ENCODE data around the gene ATXN1. TPM values are rescaled to one million over a fixed set of nuclear protein-coding genes. Genes with fewer than 3 reads are reported as not detected.

ATXN1 gene
- total RNA-seq, 1 experiment from 2014 or later, result 19.7 TPM

DNA sequence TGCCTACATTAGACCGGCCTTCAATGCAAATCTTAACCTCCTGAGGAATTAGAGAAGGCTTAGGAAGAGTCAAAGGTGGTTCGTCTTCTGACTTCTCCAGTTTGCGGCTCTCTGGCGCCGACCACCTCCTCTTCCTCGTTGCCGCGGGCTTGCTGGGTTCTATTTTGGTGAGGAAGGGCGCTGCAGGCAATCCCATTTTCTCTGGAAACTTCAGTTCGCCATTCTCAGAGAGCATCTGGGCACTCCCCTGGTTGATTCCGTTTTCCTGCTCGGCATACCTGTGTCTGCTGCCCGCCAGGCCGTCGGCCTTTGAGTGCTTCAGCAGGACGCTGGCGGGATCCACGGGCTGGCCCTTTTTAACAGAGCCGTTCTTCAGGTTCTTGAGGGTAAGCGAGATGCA lies 454.9 kb downstream of the ATXN1 start:
- Mint-ChIP-seq H3K4me1 (ENCODE audit: low read depth, unreplicated experiment) (no peaks in the 10 kb centered on the region), H3K4me3 (ENCODE audit: low read depth, unreplicated experiment) (no peak overlapping the region)
- CTCF ChIA-PET, result no interaction called here

DNA sequence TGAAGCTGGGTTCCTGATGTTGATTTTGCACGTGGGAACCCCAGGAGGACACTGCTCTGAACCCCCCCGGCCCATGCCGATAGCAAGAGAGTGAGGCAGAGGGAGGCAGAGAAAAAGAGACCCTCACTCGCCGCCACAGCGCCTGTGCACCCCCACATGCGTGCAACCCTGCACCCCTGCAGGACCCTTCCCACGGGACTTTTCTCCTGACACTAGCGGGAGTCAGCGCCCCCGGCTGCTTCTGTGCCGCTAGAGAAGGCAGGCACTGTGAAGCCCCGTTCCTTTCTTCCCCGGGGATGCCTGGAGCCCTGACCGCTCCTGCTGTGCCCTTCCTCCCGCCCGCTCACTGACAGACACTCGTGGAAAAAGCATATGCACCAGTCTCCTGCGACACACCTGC lies 455.5 kb downstream of the ATXN1 start:
- CTCF ChIA-PET, result no interaction called here
- TF ChIP-seq, protein P1, sequence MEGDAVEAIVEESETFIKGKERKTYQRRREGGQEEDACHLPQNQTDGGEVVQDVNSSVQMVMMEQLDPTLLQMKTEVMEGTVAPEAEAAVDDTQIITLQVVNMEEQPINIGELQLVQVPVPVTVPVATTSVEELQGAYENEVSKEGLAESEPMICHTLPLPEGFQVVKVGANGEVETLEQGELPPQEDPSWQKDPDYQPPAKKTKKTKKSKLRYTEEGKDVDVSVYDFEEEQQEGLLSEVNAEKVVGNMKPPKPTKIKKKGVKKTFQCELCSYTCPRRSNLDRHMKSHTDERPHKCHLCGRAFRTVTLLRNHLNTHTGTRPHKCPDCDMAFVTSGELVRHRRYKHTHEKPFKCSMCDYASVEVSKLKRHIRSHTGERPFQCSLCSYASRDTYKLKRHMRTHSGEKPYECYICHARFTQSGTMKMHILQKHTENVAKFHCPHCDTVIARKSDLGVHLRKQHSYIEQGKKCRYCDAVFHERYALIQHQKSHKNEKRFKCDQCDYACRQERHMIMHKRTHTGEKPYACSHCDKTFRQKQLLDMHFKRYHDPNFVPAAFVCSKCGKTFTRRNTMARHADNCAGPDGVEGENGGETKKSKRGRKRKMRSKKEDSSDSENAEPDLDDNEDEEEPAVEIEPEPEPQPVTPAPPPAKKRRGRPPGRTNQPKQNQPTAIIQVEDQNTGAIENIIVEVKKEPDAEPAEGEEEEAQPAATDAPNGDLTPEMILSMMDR (IDR thresholded peaks at IDR 0.05; ENCODE audit: unreplicated experiment), result no peak
- H3K4me3 Mint-ChIP-seq (ENCODE audit: low read depth, unreplicated experiment), result no peak overlapping the region
- H3K27me3 Mint-ChIP-seq (ENCODE audit: unreplicated experiment), result no peaks in the 10 kb centered on the region
- H3K27ac Mint-ChIP-seq (ENCODE audit: unreplicated experiment), result no peak overlapping the region
- H3K9me3 Mint-ChIP-seq (ENCODE audit: low read depth, unreplicated experiment), result no peaks in the 10 kb centered on the region
- BruUV-seq (replicated peaks), result no TSS peak
- intact Hi-C loops (cut with micrococcal nuclease; ENCODE audit: unreplicated experiment), result no loop called here
- no peak for DNase-seq
- no peaks in the 10 kb centered on the region for H3K4me1 Mint-ChIP-seq (ENCODE audit: low read depth, unreplicated experiment)
- no peaks in the 10 kb centered on the region for H3K36me3 Mint-ChIP-seq (ENCODE audit: insufficient read depth, unreplicated experiment)

More for the DNA sequence above, 454.9 kb downstream of the ATXN1 start:
- Mint-ChIP-seq H3K27ac (ENCODE audit: unreplicated experiment) (no peak overlapping the region), H3K36me3 (ENCODE audit: insufficient read depth, unreplicated experiment) (no peaks in the 10 kb centered on the region), H3K27me3 (ENCODE audit: unreplicated experiment) (no peaks in the 10 kb centered on the region), H3K9me3 (ENCODE audit: low read depth, unreplicated experiment) (no peaks in the 10 kb centered on the region)
- no peak for DNase-seq
- TF ChIP-seq, protein P1 (IDR thresholded peaks at IDR 0.05; ENCODE audit: unreplicated experiment), result no peak
- intact Hi-C loops (cut with micrococcal nuclease; ENCODE audit: unreplicated experiment), result no loop called here
- no TSS peak for BruUV-seq (replicated peaks)

DNA sequence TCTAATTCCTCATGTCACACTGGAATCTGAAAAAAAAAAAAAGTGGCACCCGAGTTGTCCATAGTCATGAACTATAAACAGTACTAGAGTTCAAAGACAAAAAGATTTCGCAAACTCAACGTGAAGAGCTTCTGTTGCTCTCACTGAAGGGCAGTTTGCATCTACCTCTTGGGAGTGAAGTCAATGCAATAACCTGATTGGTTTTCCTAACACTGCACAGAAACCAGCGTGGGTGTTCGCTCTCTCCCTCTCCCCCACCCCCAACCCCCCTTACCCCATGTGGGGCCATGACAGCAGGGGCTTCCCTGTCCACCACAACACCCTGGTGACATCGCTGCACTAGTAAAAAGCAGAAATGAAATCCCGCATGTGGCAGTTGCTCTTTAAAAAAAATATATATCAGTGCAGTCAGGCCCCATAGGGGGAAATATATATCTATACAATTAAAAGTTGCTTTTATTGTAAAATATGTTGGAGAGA lies 456.0 kb downstream of the ATXN1 start:
- no peaks in the 10 kb centered on the region for H3K9me3 Mint-ChIP-seq (ENCODE audit: low read depth, unreplicated experiment)
- H3K4me3 Mint-ChIP-seq (ENCODE audit: low read depth, unreplicated experiment), result no peak overlapping the region
- no peaks in the 10 kb centered on the region for H3K27me3 Mint-ChIP-seq (ENCODE audit: unreplicated experiment)
- CTCF ChIA-PET, result no interaction called here
- no peaks in the 10 kb centered on the region for H3K4me1 Mint-ChIP-seq (ENCODE audit: low read depth, unreplicated experiment)
- TF ChIP-seq, protein P1 (IDR thresholded peaks at IDR 0.05; ENCODE audit: unreplicated experiment), result no peak
- intact Hi-C loops (cut with micrococcal nuclease; ENCODE audit: unreplicated experiment), result no loop called here
- no TSS peak for BruUV-seq (replicated peaks)
- no peak for DNase-seq
- H3K27ac Mint-ChIP-seq (ENCODE audit: unreplicated experiment), result no peak overlapping the region
- no peaks in the 10 kb centered on the region for H3K36me3 Mint-ChIP-seq (ENCODE audit: insufficient read depth, unreplicated experiment)

DNA sequence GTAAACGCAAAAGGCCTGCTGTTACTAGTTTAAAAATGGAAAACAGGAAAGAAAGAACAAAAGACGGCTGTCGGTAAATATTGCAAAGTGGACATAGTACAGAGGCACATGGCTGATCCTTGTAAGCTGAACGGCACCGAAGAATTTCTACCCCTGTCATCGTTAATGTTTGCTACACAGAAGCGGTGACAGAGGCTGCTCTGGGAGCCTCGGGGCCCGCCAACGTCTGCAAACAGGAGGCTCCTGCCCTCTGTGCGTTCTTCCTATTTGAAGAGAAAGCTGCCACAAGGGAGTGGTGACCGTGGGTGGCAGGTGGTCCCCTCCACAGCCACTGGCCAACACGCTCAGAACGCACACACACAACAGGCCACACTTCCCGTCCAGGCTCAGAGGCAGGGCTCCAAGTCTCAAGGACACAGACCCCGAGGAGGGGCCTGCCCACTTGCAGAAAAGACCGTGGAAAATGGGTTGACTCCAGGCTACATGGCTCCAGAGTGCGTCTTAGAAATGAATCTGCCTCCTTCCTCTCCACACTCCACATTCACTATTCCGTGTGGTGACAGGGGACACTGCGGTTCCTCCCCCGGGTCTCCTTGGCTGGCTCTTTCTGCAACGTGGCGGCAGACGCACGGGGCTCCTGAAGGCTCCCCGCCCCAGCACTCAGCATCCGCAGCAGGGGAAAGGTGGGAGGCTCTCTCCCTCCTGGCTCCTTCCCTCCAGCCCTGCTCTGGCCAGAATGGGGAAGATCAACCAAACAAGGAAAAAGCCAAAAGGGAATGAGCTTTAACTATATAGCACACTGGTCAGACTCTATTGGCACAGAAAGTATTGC lies 458.3 kb downstream of the ATXN1 start:
- no peaks in the 10 kb centered on the region for H3K36me3 Mint-ChIP-seq (ENCODE audit: insufficient read depth, unreplicated experiment)
- DNase-seq, result no peak
- H3K27ac Mint-ChIP-seq (ENCODE audit: unreplicated experiment), result no peak overlapping the region
- no peaks in the 10 kb centered on the region for H3K27me3 Mint-ChIP-seq (ENCODE audit: unreplicated experiment)
- H3K4me1 Mint-ChIP-seq (ENCODE audit: low read depth, unreplicated experiment), result no peaks in the 10 kb centered on the region
- H3K9me3 Mint-ChIP-seq (ENCODE audit: low read depth, unreplicated experiment), result no peaks in the 10 kb centered on the region
- no TSS peak for BruUV-seq (replicated peaks)
- TF ChIP-seq, protein P1 (IDR thresholded peaks at IDR 0.05; ENCODE audit: unreplicated experiment), result no peak
- intact Hi-C loops (cut with micrococcal nuclease; ENCODE audit: unreplicated experiment), result no loop called here
- CTCF ChIA-PET, result no interaction called here
- H3K4me3 Mint-ChIP-seq (ENCODE audit: low read depth, unreplicated experiment), result no peak overlapping the region

All from Calu3 (cell line).